A673 (cell line): ENCODE results near the gene METTL23. TPM values are rescaled to one million over a fixed set of nuclear protein-coding genes. Genes with fewer than 3 reads are reported as not detected.
A peak's percentile ranks its signal among the peaks of the same experiment; 100 is the strongest.

Source experiments
- Bru-seq: library from RNA; stranded (reverse); fragments of 400-500 nt; gene quantifications from one replicate; lab custom pipeline; 2021; lab: Mats Ljungman, UMichigan
- BruChase-seq, 2 experiments: library from RNA; stranded (reverse); fragments of 400-500 nt; gene quantifications; one replicate each; lab custom pipeline; 2021; lab: Mats Ljungman, UMichigan
- BruUV-seq: library from RNA; stranded (reverse); fragments of 400-500 nt; replicated peaks from 2 replicates; lab custom pipeline; 2021; lab: Mats Ljungman, UMichigan
- CTCF ChIA-PET: fragments of 300-600 bp; sonication (Branson Sonifier 250); formaldehyde crosslinking; loops from one replicate; lab custom pipeline; 2022; ENCODE audit warnings: antibody characterized with exemption; lab: Charles Lee
- POLR2A ChIA-PET: fragments of 300-600 bp; sonication (Branson Sonifier 250); formaldehyde crosslinking; loops from one replicate; lab custom pipeline; 2022; ENCODE audit warnings: antibody characterized with exemption; ENCODE audit not compliant: low non-redundant PET; lab: Charles Lee
- DNase-seq: peaks from one replicate; pipeline ENCODE4 v3.0.0-alpha.2; 2015; ENCODE audit warnings: low spot score
- H3K27ac ChIP-seq: fragments of 200-600 bp; sonication (generic); 2 replicates; pipeline ENCODE4 v1.5.1; 2016; ENCODE audit warnings: mixed run types, low read depth, mild to moderate bottlenecking, mixed read lengths, antibody characterized with exemption, low read length; ENCODE audit not compliant: poor library complexity, severe bottlenecking
- H3K27me3 ChIP-seq: fragments of 200-600 bp; sonication (generic); replicated peaks from 2 replicates; pipeline ENCODE4 v1.6.1; 2017; ENCODE audit warnings: mixed run types, low read depth, mild to moderate bottlenecking, mixed read lengths, antibody characterized with exemption, low read length; ENCODE audit not compliant: insufficient read depth, poor library complexity
- H3K36me3 ChIP-seq: fragments of 200-600 bp; sonication (generic); 2 replicates; pipeline ENCODE4 v1.6.1; 2016; ENCODE audit warnings: mixed run types, mild to moderate bottlenecking, mixed read lengths, antibody characterized with exemption, low read length; ENCODE audit not compliant: insufficient read depth, poor library complexity, severe bottlenecking
- H3K4me1 ChIP-seq: fragments of 200-600 bp; sonication (generic); 2 replicates; pipeline ENCODE4 v1.6.1; 2017; ENCODE audit warnings: mixed run types, mild to moderate bottlenecking, mixed read lengths, antibody characterized with exemption, low read length; ENCODE audit not compliant: insufficient read depth, poor library complexity, severe bottlenecking
- H3K4me3 ChIP-seq: fragments of 200-600 bp; sonication (generic); 2 replicates; pipeline ENCODE4 v1.5.1; 2016; ENCODE audit warnings: low read depth, mixed run types, mild to moderate bottlenecking, mixed read lengths, low read length; ENCODE audit not compliant: poor library complexity, severe bottlenecking
- H3K9me3 ChIP-seq: fragments of 200-600 bp; sonication (generic); 2 replicates; pipeline ENCODE4 v1.6.1; 2016; ENCODE audit warnings: mixed run types, low read depth, mild to moderate bottlenecking, mixed read lengths, antibody characterized with exemption, low read length; ENCODE audit not compliant: poor library complexity, severe bottlenecking
- CTCF ChIP-seq: fragments of 300-800, 200-600 bp; sonication (generic); conservative IDR thresholded peaks from 2 replicates; pipeline ENCODE4 v1.5.1; 2017; ENCODE audit warnings: low read depth, mild to moderate bottlenecking, antibody characterized with exemption, low read length, moderate library complexity, mixed read lengths
- EZH2 ChIP-seq: fragments of 200-600 bp; sonication (generic); IDR thresholded peaks from 2 replicates; pipeline ENCODE4 v1.6.1; 2017; ENCODE audit warnings: borderline replicate concordance, low read depth, mild to moderate bottlenecking, mixed read lengths, antibody characterized with exemption, low read length; ENCODE audit not compliant: poor library complexity, severe bottlenecking
- intact Hi-C: fragments of 100-400 bp; cut with micrococcal nuclease; formaldehyde crosslinking; loops from one replicate; pipeline ENCODE4 v1.10.0; 2022; ENCODE audit not compliant: unreplicated experiment
- long read RNA-seq: library from polyadenylated mRNA; stranded (forward); transcript quantifications from one replicate; pipeline ENCODE4 v2.0.0, GENCODE V29; 2022
- total RNA-seq: library from RNA; stranded (reverse); gene quantifications from 2 replicates; pipeline ENCODE4 v1.2.3, GENCODE V29; 2021

The METTL23 gene
- total RNA-seq (42.4 and 46.0 TPM in 2 replicates), Bru-seq, nascent RNA (percentile 77 among the genes with signal in this experiment), BruChase-seq, experiment 1, labeled RNA remaining after a 2-hour chase (percentile 65 among the genes with signal in this experiment), BruChase-seq, experiment 2, labeled RNA remaining after a 6-hour chase (percentile 68 among the genes with signal in this experiment)
- long read RNA-seq, transcript METTL23-201 (5 exons, 1,155 nt): major isoform, 10 of 41 reads
- long read RNA-seq, transcript METTL23-212 (4 exons, 1,006 nt): minor isoform, 9 of 41 reads
- long read RNA-seq, partial matches to known transcripts: 2 of 41 reads
- long read RNA-seq, other reads (novel, unspliced or antisense): 10 of 41 reads

- Histone ChIP-seq H3K4me1 (peaks cover 14% of the 10 kb centered on the region), H3K27ac (peak within 1 kb of the TSS; percentile 99), H3K9me3 (no peaks in the 10 kb centered on the region), H3K27me3 (no peaks in the 10 kb centered on the region), H3K36me3 (peaks cover 51% of the 10 kb centered on the region), H3K4me3 (peak within 1 kb of the TSS; percentile 98)
- ChIA-PET CTCF (no interaction called here), POLR2A (interaction anchor here (0.6 to 1.2 kb wide), 2 partner anchors 10 to 56 kb away, joined by 3 read pairs; no protein-coding TSS in a partner anchor)
- intact Hi-C loops: no loop called here
- TSS peak; percentile 72 for BruUV-seq
- DNase-seq: peak; percentile 69
- TF ChIP-seq EZH2 (no peak), CTCF (peak; percentile 71)
Measured at GRCh38 chr17:76726776-76727718, at the start of gene METTL23. Gene METTL23 (plus strand): TSS chr17:76726839. CDS start chr17:76729711, 2,872 bp downstream.

- CTCF ChIA-PET: no interaction called here
- Histone ChIP-seq H3K27ac (no peak overlapping the region), H3K4me1 (peaks cover 3% of the 10 kb centered on the region), H3K36me3 (no peaks in the 10 kb centered on the region), H3K27me3 (no peaks in the 10 kb centered on the region), H3K9me3 (no peaks in the 10 kb centered on the region), H3K4me3 (no peak overlapping the region)
- no TSS peak for BruUV-seq
- intact Hi-C loops: no loop called here
- POLR2A ChIA-PET: no interaction called here
- no peak for TF ChIP-seq EZH2
- no peak for TF ChIP-seq CTCF
- no peak for DNase-seq
Measured at GRCh38 chr17:76677406-76677805, 49.2 kb upstream of the METTL23 start.

GRCh38 chr17:76678330-76678729 is 48.3 kb upstream of the METTL23 start:
- ChIA-PET POLR2A (no interaction called here), CTCF (no interaction called here)
- Histone ChIP-seq H3K27ac (no peak overlapping the region), H3K9me3 (no peaks in the 10 kb centered on the region), H3K4me1 (no peaks in the 10 kb centered on the region), H3K36me3 (peaks cover 4% of the 10 kb centered on the region), H3K27me3 (no peaks in the 10 kb centered on the region), H3K4me3 (no peak overlapping the region)
- BruUV-seq: no TSS peak
- intact Hi-C loops: no loop called here
- DNase-seq: no peak
- no peak for TF ChIP-seq EZH2
- TF ChIP-seq CTCF: no peak
